ENCODE measurements around the gene CNOT1. TPM values are rescaled to one million over a fixed set of nuclear protein-coding genes. Genes with fewer than 3 reads are reported as not detected.
A peak's percentile ranks its signal among the peaks of the same experiment; 100 is the strongest.

Gene CNOT1
- total RNA-seq, 1 donor from 2014 or later: 213 TPM

GRCh38 chr16:58498341-58499091 lies 131.1 kb downstream of the CNOT1 start:
- Mint-ChIP-seq H3K9me3 (no peaks in the 10 kb centered on the region), H3K4me3 (no peak overlapping the region), H3K27me3 (ENCODE audit: low read depth) (peaks cover 26% of the 10 kb centered on the region), H3K4me1 (peaks cover 19% of the 10 kb centered on the region), H3K36me3 (no peaks in the 10 kb centered on the region), H3K27ac (no peak overlapping the region)
- TF ChIP-seq, protein P1, sequence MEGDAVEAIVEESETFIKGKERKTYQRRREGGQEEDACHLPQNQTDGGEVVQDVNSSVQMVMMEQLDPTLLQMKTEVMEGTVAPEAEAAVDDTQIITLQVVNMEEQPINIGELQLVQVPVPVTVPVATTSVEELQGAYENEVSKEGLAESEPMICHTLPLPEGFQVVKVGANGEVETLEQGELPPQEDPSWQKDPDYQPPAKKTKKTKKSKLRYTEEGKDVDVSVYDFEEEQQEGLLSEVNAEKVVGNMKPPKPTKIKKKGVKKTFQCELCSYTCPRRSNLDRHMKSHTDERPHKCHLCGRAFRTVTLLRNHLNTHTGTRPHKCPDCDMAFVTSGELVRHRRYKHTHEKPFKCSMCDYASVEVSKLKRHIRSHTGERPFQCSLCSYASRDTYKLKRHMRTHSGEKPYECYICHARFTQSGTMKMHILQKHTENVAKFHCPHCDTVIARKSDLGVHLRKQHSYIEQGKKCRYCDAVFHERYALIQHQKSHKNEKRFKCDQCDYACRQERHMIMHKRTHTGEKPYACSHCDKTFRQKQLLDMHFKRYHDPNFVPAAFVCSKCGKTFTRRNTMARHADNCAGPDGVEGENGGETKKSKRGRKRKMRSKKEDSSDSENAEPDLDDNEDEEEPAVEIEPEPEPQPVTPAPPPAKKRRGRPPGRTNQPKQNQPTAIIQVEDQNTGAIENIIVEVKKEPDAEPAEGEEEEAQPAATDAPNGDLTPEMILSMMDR (IDR thresholded peaks at IDR 0.05; ENCODE audit: unreplicated experiment): no peak
- no peak for DNase-seq (ENCODE audit: low spot score in 2 of 2, unreplicated experiment in 2 of 2)

DNA sequence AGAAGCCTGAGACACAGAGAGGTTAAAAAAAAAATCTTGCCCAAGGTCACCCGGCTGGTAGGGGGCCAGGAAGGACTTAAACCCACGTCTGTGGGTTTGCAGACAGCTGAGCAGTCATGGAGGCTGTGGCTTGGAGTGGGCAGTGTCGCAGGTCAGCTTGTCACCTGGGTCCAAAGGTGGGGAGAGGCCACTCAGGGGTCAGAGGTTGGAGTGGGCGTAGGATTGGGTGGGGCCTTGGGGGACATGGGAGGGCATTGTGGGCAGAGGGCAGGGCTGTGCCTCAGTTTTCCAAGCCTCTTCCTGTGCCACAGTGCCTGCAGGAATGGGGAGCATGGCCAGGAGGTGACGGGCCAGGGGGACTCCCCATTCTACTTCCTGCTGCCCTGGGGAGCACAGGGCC lies 131.7 kb downstream of the CNOT1 start:
- H3K27ac Mint-ChIP-seq: no peak overlapping the region
- peaks cover 28% of the 10 kb centered on the region for H3K27me3 Mint-ChIP-seq (ENCODE audit: low read depth)
- no peaks in the 10 kb centered on the region for H3K36me3 Mint-ChIP-seq
- DNase-seq (ENCODE audit: low spot score in 2 of 2, unreplicated experiment in 2 of 2): no peak
- no peak overlapping the region for H3K4me3 Mint-ChIP-seq
- TF ChIP-seq, protein P1 (IDR thresholded peaks at IDR 0.05; ENCODE audit: unreplicated experiment): no peak
- H3K9me3 Mint-ChIP-seq: no peaks in the 10 kb centered on the region
- H3K4me1 Mint-ChIP-seq: peaks cover 19% of the 10 kb centered on the region

GRCh38 chr16:58497468-58497867 lies 132.2 kb downstream of the CNOT1 start:
- DNase-seq (ENCODE audit: low spot score in 2 of 2, unreplicated experiment in 2 of 2): no peak
- Mint-ChIP-seq H3K9me3 (no peaks in the 10 kb centered on the region), H3K27ac (no peak overlapping the region), H3K4me3 (no peak overlapping the region), H3K27me3 (ENCODE audit: low read depth) (peaks cover 32% of the 10 kb centered on the region), H3K4me1 (peaks cover 19% of the 10 kb centered on the region), H3K36me3 (no peaks in the 10 kb centered on the region)
- TF ChIP-seq, protein P1 (IDR thresholded peaks at IDR 0.05; ENCODE audit: unreplicated experiment): no peak

DNA sequence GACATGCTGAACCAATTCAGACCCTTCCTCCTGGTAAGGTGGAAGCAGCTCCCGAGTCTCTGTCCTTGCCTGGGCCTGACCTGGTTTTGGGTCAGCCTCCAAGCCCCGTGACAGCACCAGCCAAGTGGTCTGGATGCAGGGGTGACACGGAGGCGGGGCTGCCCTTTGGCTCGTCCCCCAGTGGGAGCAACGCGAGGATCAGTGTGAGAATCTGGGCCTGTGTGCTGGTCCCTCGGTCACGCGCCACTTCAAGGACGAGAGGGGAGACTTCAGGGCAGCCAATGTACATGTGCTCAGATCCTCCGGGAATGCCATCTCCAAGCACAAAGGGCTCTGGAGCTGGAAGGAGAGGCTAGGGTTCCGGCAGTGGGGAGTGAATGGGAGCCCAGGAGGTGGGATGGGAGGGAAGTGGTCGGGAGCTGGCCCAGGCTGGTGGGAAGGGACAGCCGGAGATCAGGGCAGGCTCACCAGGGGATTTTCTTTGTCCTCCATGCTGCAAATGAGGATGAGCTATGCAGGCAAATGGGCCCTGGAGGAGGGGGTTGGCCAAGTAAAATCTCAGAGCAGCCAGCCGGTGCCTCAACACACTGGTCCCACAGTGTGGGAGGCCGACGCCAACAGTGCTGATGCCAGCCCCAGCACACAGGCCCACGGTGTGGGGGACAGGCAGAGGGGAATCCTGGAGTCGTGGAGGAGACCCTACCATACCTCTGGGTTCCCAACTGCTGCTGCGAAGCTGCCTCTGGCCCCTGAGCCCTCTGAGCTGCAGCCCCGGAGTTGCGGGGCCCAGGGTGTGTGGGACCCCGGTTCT lies 133.9 kb downstream of the CNOT1 start:
- Mint-ChIP-seq H3K27me3 (ENCODE audit: low read depth) (peaks cover 32% of the 10 kb centered on the region), H3K4me3 (no peak overlapping the region), H3K4me1 (peaks cover 11% of the 10 kb centered on the region), H3K36me3 (no peaks in the 10 kb centered on the region), H3K9me3 (no peaks in the 10 kb centered on the region), H3K27ac (no peak overlapping the region)
- TF ChIP-seq, protein P1 (IDR thresholded peaks at IDR 0.05; ENCODE audit: unreplicated experiment): no peak
- DNase-seq (ENCODE audit: low spot score in 2 of 2, unreplicated experiment in 2 of 2): no peak

GRCh38 chr16:58494981-58495520 lies 134.6 kb downstream of the CNOT1 start:
- peaks cover 32% of the 10 kb centered on the region for H3K27me3 Mint-ChIP-seq (ENCODE audit: low read depth)
- TF ChIP-seq, protein P1 (IDR thresholded peaks at IDR 0.05; ENCODE audit: unreplicated experiment): no peak

More at GRCh38 chr16:58494981-58495520, 134.6 kb downstream of the CNOT1 start:
- Mint-ChIP-seq H3K36me3 (no peaks in the 10 kb centered on the region), H3K4me1 (peaks cover 5% of the 10 kb centered on the region), H3K9me3 (no peaks in the 10 kb centered on the region), H3K4me3 (no peak overlapping the region), H3K27ac (no peak overlapping the region)
- DNase-seq (ENCODE audit: low spot score in 2 of 2, unreplicated experiment in 2 of 2): peak; percentile 68 to 79

Data from mesothelial cell of epicardium (in vitro differentiated cells).